ENCODE data around the gene PCCA. TPM values are rescaled to one million over a fixed set of nuclear protein-coding genes. Genes with fewer than 3 reads are reported as not detected.

PCCA gene
- total RNA-seq, 1 donor from 2014 or later = 33.3 TPM

- DNase-seq (ENCODE audit: low spot score) = no peak
- H3K4me1 Mint-ChIP-seq (ENCODE audit: unreplicated experiment) = no peaks in the 10 kb centered on the region
- no peaks in the 10 kb centered on the region for H3K27me3 Mint-ChIP-seq (ENCODE audit: unreplicated experiment)
- no peaks in the 10 kb centered on the region for H3K36me3 Mint-ChIP-seq (ENCODE audit: low read depth, unreplicated experiment)
- TF ChIP-seq CTCF (IDR thresholded peaks at IDR 0.05; ENCODE audit: unreplicated experiment) = no peak
- no peaks in the 10 kb centered on the region for H3K9me3 Mint-ChIP-seq (ENCODE audit: unreplicated experiment)
- no peak overlapping the region for H3K4me3 Mint-ChIP-seq (ENCODE audit: unreplicated experiment)
- H3K27ac Mint-ChIP-seq (ENCODE audit: unreplicated experiment) = no peak overlapping the region
Observed at GRCh38 chr13:100195568-100195967, 106.7 kb downstream of the PCCA start.

GRCh38 chr13:100196375-100196774 is 107.5 kb downstream of the PCCA start:
- Mint-ChIP-seq H3K27me3 (ENCODE audit: unreplicated experiment) (no peaks in the 10 kb centered on the region), H3K4me3 (ENCODE audit: unreplicated experiment) (no peak overlapping the region), H3K27ac (ENCODE audit: unreplicated experiment) (no peak overlapping the region), H3K36me3 (ENCODE audit: low read depth, unreplicated experiment) (no peaks in the 10 kb centered on the region), H3K9me3 (ENCODE audit: unreplicated experiment) (no peaks in the 10 kb centered on the region), H3K4me1 (ENCODE audit: unreplicated experiment) (no peaks in the 10 kb centered on the region)
- DNase-seq (ENCODE audit: low spot score) = no peak
- TF ChIP-seq CTCF (IDR thresholded peaks at IDR 0.05; ENCODE audit: unreplicated experiment) = no peak

GRCh38 chr13:100197116-100197515 is 108.2 kb downstream of the PCCA start:
- TF ChIP-seq CTCF (IDR thresholded peaks at IDR 0.05; ENCODE audit: unreplicated experiment) = no peak
- Mint-ChIP-seq H3K27me3 (ENCODE audit: unreplicated experiment) (no peaks in the 10 kb centered on the region), H3K9me3 (ENCODE audit: unreplicated experiment) (no peaks in the 10 kb centered on the region), H3K4me3 (ENCODE audit: unreplicated experiment) (no peak overlapping the region), H3K4me1 (ENCODE audit: unreplicated experiment) (no peaks in the 10 kb centered on the region), H3K27ac (ENCODE audit: unreplicated experiment) (no peak overlapping the region), H3K36me3 (ENCODE audit: low read depth, unreplicated experiment) (no peaks in the 10 kb centered on the region)
- DNase-seq (ENCODE audit: low spot score) = no peak

GRCh38 chr13:100197591-100198365 is 108.9 kb downstream of the PCCA start:
- H3K27me3 Mint-ChIP-seq (ENCODE audit: unreplicated experiment) = no peaks in the 10 kb centered on the region
- H3K4me3 Mint-ChIP-seq (ENCODE audit: unreplicated experiment) = no peak overlapping the region
- no peak for TF ChIP-seq CTCF (IDR thresholded peaks at IDR 0.05; ENCODE audit: unreplicated experiment)
- no peaks in the 10 kb centered on the region for H3K36me3 Mint-ChIP-seq (ENCODE audit: low read depth, unreplicated experiment)
- no peaks in the 10 kb centered on the region for H3K4me1 Mint-ChIP-seq (ENCODE audit: unreplicated experiment)
- no peaks in the 10 kb centered on the region for H3K9me3 Mint-ChIP-seq (ENCODE audit: unreplicated experiment)
- H3K27ac Mint-ChIP-seq (ENCODE audit: unreplicated experiment) = no peak overlapping the region
- no peak for DNase-seq (ENCODE audit: low spot score)

GRCh38 chr13:100203696-100204367 is 114.9 kb downstream of the PCCA start:
- peaks cover 9% of the 10 kb centered on the region for H3K4me1 Mint-ChIP-seq (ENCODE audit: unreplicated experiment)
- no peak for DNase-seq (ENCODE audit: low spot score)
- TF ChIP-seq CTCF (IDR thresholded peaks at IDR 0.05; ENCODE audit: unreplicated experiment) = no peak
- H3K9me3 Mint-ChIP-seq (ENCODE audit: unreplicated experiment) = no peaks in the 10 kb centered on the region
- H3K27ac Mint-ChIP-seq (ENCODE audit: unreplicated experiment) = no peak overlapping the region
- H3K36me3 Mint-ChIP-seq (ENCODE audit: low read depth, unreplicated experiment) = peaks cover 4% of the 10 kb centered on the region
- H3K4me3 Mint-ChIP-seq (ENCODE audit: unreplicated experiment) = no peak overlapping the region
- no peaks in the 10 kb centered on the region for H3K27me3 Mint-ChIP-seq (ENCODE audit: unreplicated experiment)

Data from endothelial cell (in vitro differentiated cells).